GM18951 (cell line): ENCODE data around the gene LMNTD2.
"Not testable (repeated sequence)": the region's sequence is repeated elsewhere in the genome, so short reads cannot be mapped to it uniquely, and the experiment has no call there.

Experiments
- POLR2A ChIP-seq: IDR thresholded peaks from 4 replicates; pipeline ENCODE4 v1.6.1; 2011; ENCODE audit warnings: mild to moderate bottlenecking; ENCODE audit not compliant: insufficient read length, insufficient read depth; ENCODE audit errors: extremely low read depth
- in situ Hi-C: fragments of 300-500 bp; cut with MboI; formaldehyde crosslinking; loops from one replicate; pipeline ENCODE4 v1.12.0; 2022; ENCODE audit warnings: low sequenced_read_pairs, mixed read lengths, inconsistent platforms; ENCODE audit not compliant: unreplicated experiment

The LMNTD2 gene

GRCh38 chr11:579830-580601 is 19.5 kb upstream of the LMNTD2 start:
- TF ChIP-seq POLR2A, result no peak
- in situ Hi-C loops, result no loop called here

GRCh38 chr11:578276-579035 is 17.9 kb upstream of the LMNTD2 start:
- in situ Hi-C loops, result no loop called here
- TF ChIP-seq POLR2A, result no peak

GRCh38 chr11:577611-577894 is 17.0 kb upstream of the LMNTD2 start:
- no peak for TF ChIP-seq POLR2A
- in situ Hi-C loops, result no loop called here

- in situ Hi-C loops, result no loop called here
- no peak for TF ChIP-seq POLR2A
Measured at GRCh38 chr11:576811-577610, 16.5 kb upstream of the LMNTD2 start.

- in situ Hi-C loops, result no loop called here
- peak; percentile 82 for TF ChIP-seq POLR2A
Measured at GRCh38 chr11:575996-576768, 15.6 kb upstream of the LMNTD2 start, which contains the start of gene PHRF1. Gene PHRF1 (plus strand): TSS chr11:576470. CDS start chr11:581513, 5,043 bp downstream.

GRCh38 chr11:575313-575995 is 14.9 kb upstream of the LMNTD2 start:
- in situ Hi-C loops, result no loop called here
- TF ChIP-seq POLR2A, result no peak

- no peak for TF ChIP-seq POLR2A
- in situ Hi-C loops, result no loop called here
Measured at GRCh38 chr11:574632-575312, 14.2 kb upstream of the LMNTD2 start.

GRCh38 chr11:574031-574570 is 13.6 kb upstream of the LMNTD2 start:
- in situ Hi-C loops, result not testable (repeated sequence)

- in situ Hi-C loops, result no loop called here
- no peak for TF ChIP-seq POLR2A
Measured at GRCh38 chr11:573146-573759, 12.7 kb upstream of the LMNTD2 start.

- no peak for TF ChIP-seq POLR2A
- in situ Hi-C loops, result no loop called here
Measured at GRCh38 chr11:571802-572185, 11.3 kb upstream of the LMNTD2 start.

- no peak for TF ChIP-seq POLR2A
- in situ Hi-C loops, result no loop called here
Measured at GRCh38 chr11:569158-569885, 8.8 kb upstream of the LMNTD2 start.
